ENCODE measurements around the gene GFRA1.

GFRA1 gene

DNA sequence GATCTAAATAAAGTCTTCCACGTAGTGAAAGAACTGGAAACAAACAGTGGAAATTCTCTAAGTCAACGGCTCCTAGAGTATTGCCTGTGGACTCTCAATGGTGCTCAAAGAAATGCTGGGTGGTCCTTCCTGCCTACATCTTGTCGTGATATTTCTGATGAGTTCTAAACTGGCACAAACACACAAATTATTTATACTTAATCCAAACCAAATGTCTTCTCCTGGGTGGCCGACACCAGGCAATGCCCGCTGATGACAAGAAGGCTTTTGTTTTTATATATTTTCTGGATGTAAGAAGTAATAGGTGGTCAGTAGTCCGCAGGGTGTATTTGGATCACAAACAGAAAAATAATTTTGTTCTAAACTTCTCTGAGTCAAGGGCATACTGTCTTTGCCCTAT is 178.7 kb downstream of the GFRA1 start:
- no peak overlapping the region for H2AFZ ChIP-seq
- no peak overlapping the region for H3K4me3 ChIP-seq (ENCODE audit: low read depth, low read length)
- TF ChIP-seq, protein P1, sequence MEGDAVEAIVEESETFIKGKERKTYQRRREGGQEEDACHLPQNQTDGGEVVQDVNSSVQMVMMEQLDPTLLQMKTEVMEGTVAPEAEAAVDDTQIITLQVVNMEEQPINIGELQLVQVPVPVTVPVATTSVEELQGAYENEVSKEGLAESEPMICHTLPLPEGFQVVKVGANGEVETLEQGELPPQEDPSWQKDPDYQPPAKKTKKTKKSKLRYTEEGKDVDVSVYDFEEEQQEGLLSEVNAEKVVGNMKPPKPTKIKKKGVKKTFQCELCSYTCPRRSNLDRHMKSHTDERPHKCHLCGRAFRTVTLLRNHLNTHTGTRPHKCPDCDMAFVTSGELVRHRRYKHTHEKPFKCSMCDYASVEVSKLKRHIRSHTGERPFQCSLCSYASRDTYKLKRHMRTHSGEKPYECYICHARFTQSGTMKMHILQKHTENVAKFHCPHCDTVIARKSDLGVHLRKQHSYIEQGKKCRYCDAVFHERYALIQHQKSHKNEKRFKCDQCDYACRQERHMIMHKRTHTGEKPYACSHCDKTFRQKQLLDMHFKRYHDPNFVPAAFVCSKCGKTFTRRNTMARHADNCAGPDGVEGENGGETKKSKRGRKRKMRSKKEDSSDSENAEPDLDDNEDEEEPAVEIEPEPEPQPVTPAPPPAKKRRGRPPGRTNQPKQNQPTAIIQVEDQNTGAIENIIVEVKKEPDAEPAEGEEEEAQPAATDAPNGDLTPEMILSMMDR (IDR thresholded peaks at IDR 0.05): no peak
- H3K36me3 ChIP-seq (ENCODE audit: control insufficient read depth, insufficient read depth, low read length): no peaks in the 10 kb centered on the region
- no peaks in the 10 kb centered on the region for H3K27me3 ChIP-seq (ENCODE audit: control insufficient read depth, insufficient read depth, low read length)
- H3K9me3 ChIP-seq (ENCODE audit: control insufficient read depth, low read length): no peaks in the 10 kb centered on the region
- no peak overlapping the region for H3K9ac ChIP-seq
- H3K4me1 ChIP-seq: no peaks in the 10 kb centered on the region
- no peaks in the 10 kb centered on the region for H3K79me2 ChIP-seq
- H3K27ac ChIP-seq: no peak overlapping the region
- H3K4me2 ChIP-seq (ENCODE audit: low read length): no peak overlapping the region

GRCh38 chr10:116093031-116093430 is 180.0 kb downstream of the GFRA1 start:
- no peaks in the 10 kb centered on the region for H3K79me2 ChIP-seq
- H3K27me3 ChIP-seq (ENCODE audit: control insufficient read depth, insufficient read depth, low read length): no peaks in the 10 kb centered on the region
- no peak overlapping the region for H3K27ac ChIP-seq
- no peaks in the 10 kb centered on the region for H3K9me3 ChIP-seq (ENCODE audit: control insufficient read depth, low read length)
- TF ChIP-seq, protein P1 (IDR thresholded peaks at IDR 0.05): no peak
- no peak overlapping the region for H2AFZ ChIP-seq
- no peak overlapping the region for H3K9ac ChIP-seq
- H3K4me1 ChIP-seq: peaks cover 3% of the 10 kb centered on the region
- H3K4me2 ChIP-seq (ENCODE audit: low read length): no peak overlapping the region
- no peaks in the 10 kb centered on the region for H3K36me3 ChIP-seq (ENCODE audit: control insufficient read depth, insufficient read depth, low read length)
- H3K4me3 ChIP-seq (ENCODE audit: low read depth, low read length): no peak overlapping the region

DNA sequence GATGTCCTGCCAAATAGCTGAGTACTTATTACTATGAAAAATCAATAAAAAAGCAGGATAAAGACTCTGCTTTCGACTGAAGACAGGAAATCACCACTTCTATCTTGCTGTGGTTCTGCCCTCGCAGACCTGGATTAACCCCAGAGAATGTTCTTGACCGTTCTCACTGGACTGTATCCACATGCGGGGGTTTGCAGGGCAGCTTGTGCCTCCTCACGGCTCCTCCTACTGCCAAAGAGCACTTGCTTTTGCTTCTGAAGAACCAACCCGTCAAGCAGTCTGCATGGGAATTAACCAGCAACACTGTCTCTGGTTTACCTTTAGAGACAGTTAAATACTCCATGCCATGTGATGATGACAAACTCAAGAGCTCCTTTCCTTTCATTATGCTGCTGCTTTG is 184.0 kb downstream of the GFRA1 start:
- Histone ChIP-seq H3K4me1 (peaks cover 3% of the 10 kb centered on the region), H2AFZ (no peak overlapping the region), H3K9ac (no peak overlapping the region), H3K27ac (no peak overlapping the region), H3K27me3 (ENCODE audit: control insufficient read depth, insufficient read depth, low read length) (no peaks in the 10 kb centered on the region), H3K4me3 (ENCODE audit: low read depth, low read length) (no peak overlapping the region), H3K36me3 (ENCODE audit: control insufficient read depth, insufficient read depth, low read length) (no peaks in the 10 kb centered on the region), H3K9me3 (ENCODE audit: control insufficient read depth, low read length) (no peaks in the 10 kb centered on the region), H3K4me2 (ENCODE audit: low read length) (peak overlapping the region; percentile 48), H3K79me2 (no peaks in the 10 kb centered on the region)
- TF ChIP-seq, protein P1 (IDR thresholded peaks at IDR 0.05): no peak

GRCh38 chr10:116085323-116085722 is 187.7 kb downstream of the GFRA1 start:
- Histone ChIP-seq H3K4me3 (ENCODE audit: low read depth, low read length) (no peak overlapping the region), H2AFZ (no peak overlapping the region), H3K4me1 (peaks cover 3% of the 10 kb centered on the region), H3K27ac (no peak overlapping the region), H3K79me2 (no peaks in the 10 kb centered on the region), H3K9ac (no peak overlapping the region), H3K9me3 (ENCODE audit: control insufficient read depth, low read length) (no peaks in the 10 kb centered on the region), H3K36me3 (ENCODE audit: control insufficient read depth, insufficient read depth, low read length) (no peaks in the 10 kb centered on the region), H3K4me2 (ENCODE audit: low read length) (no peak overlapping the region), H3K27me3 (ENCODE audit: control insufficient read depth, insufficient read depth, low read length) (no peaks in the 10 kb centered on the region)
- TF ChIP-seq, protein P1 (IDR thresholded peaks at IDR 0.05): no peak

- Histone ChIP-seq H3K9ac (no peak overlapping the region), H3K27me3 (ENCODE audit: control insufficient read depth, insufficient read depth, low read length) (no peaks in the 10 kb centered on the region), H3K4me1 (peaks cover 2% of the 10 kb centered on the region), H3K9me3 (ENCODE audit: control insufficient read depth, low read length) (no peaks in the 10 kb centered on the region), H3K27ac (no peak overlapping the region), H2AFZ (no peak overlapping the region), H3K36me3 (ENCODE audit: control insufficient read depth, insufficient read depth, low read length) (no peaks in the 10 kb centered on the region), H3K4me3 (ENCODE audit: low read depth, low read length) (no peak overlapping the region), H3K4me2 (ENCODE audit: low read length) (no peak overlapping the region), H3K79me2 (no peaks in the 10 kb centered on the region)
- TF ChIP-seq, protein P1 (IDR thresholded peaks at IDR 0.05): no peak
Measured at GRCh38 chr10:116084161-116084560, 188.8 kb downstream of the GFRA1 start.
